GM18517 (cell line): ENCODE results near the gene MNX1.
A peak's percentile ranks its signal among the peaks of the same experiment; 100 is the strongest.

Experiments used
- ATAC-seq: cut with Tn5 transposase; IDR thresholded peaks from one replicate; pipeline ENCODE4 v1.9.1; 2021; ENCODE audit warnings: mild to moderate bottlenecking, moderate library complexity; ENCODE audit not compliant: unreplicated experiment

The MNX1 gene

GRCh38 chr7:157010588-157011332, at the start of gene MNX1:
MNX1 (minus strand) TSS chr7:157010663; CDS start chr7:157010350, 313 bp downstream.
- peak; percentile 58 for ATAC-seq

- no peak for ATAC-seq
These were observed 49.1 kb upstream of the MNX1 start for GRCh38 chr7:157059534-157059933.

GRCh38 chr7:157058701-157059100, 48.2 kb upstream of the MNX1 start:
- no peak for ATAC-seq

GRCh38 chr7:157058068-157058467, 47.6 kb upstream of the MNX1 start:
- no peak for ATAC-seq

GRCh38 chr7:157056957-157057902, 46.8 kb upstream of the MNX1 start:
- no peak for ATAC-seq

- ATAC-seq: no peak
These were observed 45.8 kb upstream of the MNX1 start for GRCh38 chr7:157056246-157056645.

- no peak for ATAC-seq
These were observed 44.5 kb upstream of the MNX1 start for GRCh38 chr7:157054927-157055326.

GRCh38 chr7:157053118-157053517, 42.7 kb upstream of the MNX1 start:
- ATAC-seq: no peak

- ATAC-seq: no peak
These were observed 36.7 kb upstream of the MNX1 start for GRCh38 chr7:157047148-157047547.

GRCh38 chr7:157046681-157047080, 36.2 kb upstream of the MNX1 start:
- ATAC-seq: no peak

GRCh38 chr7:157044943-157045660, 34.6 kb upstream of the MNX1 start:
- ATAC-seq: no peak

- no peak for ATAC-seq
These were observed 33.8 kb upstream of the MNX1 start for GRCh38 chr7:157044147-157044687.

- ATAC-seq: no peak
These were observed 33.3 kb upstream of the MNX1 start for GRCh38 chr7:157043745-157044144.

- ATAC-seq: no peak
These were observed 31.2 kb upstream of the MNX1 start for GRCh38 chr7:157041514-157042277.

GRCh38 chr7:157041004-157041403, 30.5 kb upstream of the MNX1 start:
- ATAC-seq: no peak

- ATAC-seq: no peak
These were observed 27.2 kb upstream of the MNX1 start for GRCh38 chr7:157037635-157038034.

- no peak for ATAC-seq
These were observed 26.6 kb upstream of the MNX1 start for GRCh38 chr7:157037028-157037427.

GRCh38 chr7:157035979-157036378, 25.5 kb upstream of the MNX1 start:
- no peak for ATAC-seq

GRCh38 chr7:157035302-157035701, 24.8 kb upstream of the MNX1 start:
- no peak for ATAC-seq
